Gastrocnemius medialis (tissue), 4 donors: ENCODE results near the gene ALCAM. TPM values are rescaled to one million over a fixed set of nuclear protein-coding genes. Genes with fewer than 3 reads are reported as not detected.

Experiments used
- ATAC-seq, 2 donors: fragments of 150-250 bp; one replicate each; pipeline ENCODE4 v1.9.1; 2016
- DNase-seq, 2 donors: peaks; one replicate each; pipeline ENCODE4 v3.0.0-alpha.2; 2019
- H3K27ac ChIP-seq, 4 donors: fragments of 200-600 bp; sonication (generic); 1 replicate in 1 of 4; 2 replicates in 3 of 4; pipeline ENCODE4 v1.5.1; 2016 to 2018; ENCODE audit warnings: mild to moderate bottlenecking in 2 of 4, moderate library complexity in 1 of 4
- H3K27me3 ChIP-seq, 3 donors: fragments of 200-600 bp; sonication (generic) in 2 of 3; 1 replicate in 1 of 3; 2 replicates in 2 of 3; pipeline versions ENCODE4 v1.5.1 to v1.6.0; 2016 to 2019; ENCODE audit warnings: mild to moderate bottlenecking in 1 of 3, moderate library complexity in 1 of 3
- H3K36me3 ChIP-seq, 2 donors: fragments of 200-600 bp; sonication (generic) in 1 of 2; one replicate each; pipeline ENCODE4 v1.5.1; 2017 to 2018
- H3K4me1 ChIP-seq, 2 donors: fragments of 200-600 bp; sonication (generic) in 1 of 2; one replicate each; pipeline ENCODE4 v1.5.1; 2016 to 2017; ENCODE audit warnings: mild to moderate bottlenecking in 2 of 2
- H3K4me3 ChIP-seq, 4 donors: fragments of 200-600 bp; sonication (generic) in 3 of 4; 1 replicate in 1 of 4; 2 replicates in 3 of 4; pipeline ENCODE4 v1.5.1; 2016 to 2019; ENCODE audit warnings: mild to moderate bottlenecking in 2 of 4
- H3K9me3 ChIP-seq, 3 donors: fragments of 200-600 bp; sonication (generic) in 2 of 3; 1 replicate in 1 of 3; 2 replicates in 2 of 3; pipeline ENCODE4 v1.5.1; 2016 to 2019
- CTCF ChIP-seq, 5 experiments: fragments of 450-650 bp in 3 of 5; fragments of 200-600 bp in 2 of 5; sonication (generic) in 2 of 5; IDR thresholded peaks in 4 of 5; conservative IDR thresholded peaks in 1 of 5; 1 replicate in 4 of 5; 2 replicates in 1 of 5; pipeline ENCODE4 v1.5.1; 2016 to 2019; ENCODE audit warnings: antibody characterized with exemption in 5 of 5, mild to moderate bottlenecking in 3 of 5, moderate library complexity in 3 of 5
- POLR2A ChIP-seq, 2 donors: fragments of 450-650 bp; IDR thresholded peaks; one replicate each; pipeline ENCODE4 v1.6.1; 2017; ENCODE audit warnings: antibody characterized with exemption in 2 of 2, mild to moderate bottlenecking in 2 of 2, moderate library complexity in 2 of 2
- in situ Hi-C, 4 donors: fragments of 200-750 bp; cut with MboI; loops; one replicate each; pipeline versions ENCODE4 v1.15.0 to v1.8.0; 2017; ENCODE audit warnings: low sequenced_read_pairs in 4 of 4
- intact Hi-C: fragments of 100-400 bp; cut with DNase I; formaldehyde crosslinking; loops from one replicate; pipeline ENCODE4 v1.15.1; 2023; ENCODE audit warnings: low total_unique reads
- total RNA-seq, 4 donors: library from RNA; depleted of rRNA; stranded (reverse); fragments of >200 nt; gene quantifications; one replicate each; pipeline versions ENCODE4 v1.1.0 to v1.2.3, GENCODE V29; 2016

ALCAM gene
- total RNA-seq, 4 donors from 2014 or later = 0.82 to 3.5 (median 1.6) TPM

GRCh38 chr3:105347625-105348302 lies 18.9 kb upstream of the ALCAM start:
- no peaks in the 10 kb centered on the region for H3K4me1 ChIP-seq
- no peak for TF ChIP-seq POLR2A (IDR thresholded peaks at IDR 0.05)
- no peak for TF ChIP-seq CTCF (IDR thresholded peaks at IDR 0.05 in 4 of 5, conservative IDR thresholded peaks at IDR 0.05 in 1 of 5)
- intact Hi-C loops (no loop called here), in situ Hi-C loops (no loop called here)
- no peaks in the 10 kb centered on the region for H3K36me3 ChIP-seq
- DNase-seq (no peak), ATAC-seq (no peak)
- no peak overlapping the region for H3K27ac ChIP-seq
- H3K4me3 ChIP-seq = no peak overlapping the region
- H3K27me3 ChIP-seq = peaks cover 0 to 2% (median 0%) of the 10 kb centered on the region in 3 donors
- no peaks in the 10 kb centered on the region for H3K9me3 ChIP-seq

- H3K27ac ChIP-seq = no peak overlapping the region
- no peaks in the 10 kb centered on the region for H3K9me3 ChIP-seq
- in situ Hi-C loops (no loop called here), intact Hi-C loops (no loop called here)
- no peaks in the 10 kb centered on the region for H3K36me3 ChIP-seq
- ATAC-seq = no peak
- no peak overlapping the region for H3K4me3 ChIP-seq
- DNase-seq = no peak
- peaks cover 0 to 8% (median 0%) of the 10 kb centered on the region in 3 donors for H3K27me3 ChIP-seq
- H3K4me1 ChIP-seq = no peaks in the 10 kb centered on the region
- TF ChIP-seq POLR2A (IDR thresholded peaks at IDR 0.05) (no peak), CTCF (IDR thresholded peaks at IDR 0.05 in 4 of 5, conservative IDR thresholded peaks at IDR 0.05 in 1 of 5) (no peak)
Observed at GRCh38 chr3:105348307-105348706, 18.4 kb upstream of the ALCAM start.

GRCh38 chr3:105349684-105350387 lies 16.9 kb upstream of the ALCAM start:
- DNase-seq = no peak
- Histone ChIP-seq H3K27ac (no peak overlapping the region), H3K9me3 (no peaks in the 10 kb centered on the region), H3K36me3 (no peaks in the 10 kb centered on the region), H3K4me3 (no peak overlapping the region), H3K27me3 (peaks cover 0 to 13% (median 0%) of the 10 kb centered on the region in 3 donors), H3K4me1 (no peaks in the 10 kb centered on the region)
- no peak for ATAC-seq
- in situ Hi-C loops (no loop called here), intact Hi-C loops (no loop called here)
- no peak for TF ChIP-seq CTCF (IDR thresholded peaks at IDR 0.05 in 4 of 5, conservative IDR thresholded peaks at IDR 0.05 in 1 of 5)
- no peak for TF ChIP-seq POLR2A (IDR thresholded peaks at IDR 0.05)

DNA sequence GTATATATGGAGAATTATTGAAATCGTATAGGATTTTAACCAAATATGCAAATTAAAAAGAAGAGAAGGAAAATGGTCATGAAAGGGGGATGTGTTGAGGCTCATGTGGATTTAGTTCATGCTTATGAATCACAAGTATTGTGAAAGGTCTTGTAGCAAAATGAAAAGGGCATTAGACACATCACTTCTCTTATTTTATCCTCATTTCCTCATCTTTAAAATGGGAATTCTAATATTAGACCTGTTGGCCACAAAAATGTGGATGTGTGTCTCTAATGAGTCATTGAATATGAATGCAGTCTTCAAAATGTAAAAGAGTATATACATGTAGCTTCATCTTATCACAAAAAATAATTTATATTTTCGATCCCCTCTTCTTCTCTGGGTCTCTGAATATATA lies 14.9 kb upstream of the ALCAM start:
- Histone ChIP-seq H3K4me3 (no peak overlapping the region), H3K9me3 (no peaks in the 10 kb centered on the region), H3K4me1 (no peaks in the 10 kb centered on the region), H3K36me3 (no peaks in the 10 kb centered on the region), H3K27me3 (peaks cover 0 to 13% (median 0%) of the 10 kb centered on the region in 3 donors), H3K27ac (no peak overlapping the region)
- DNase-seq (no peak), ATAC-seq (no peak)
- in situ Hi-C loops = no loop called here
- no peak for TF ChIP-seq POLR2A (IDR thresholded peaks at IDR 0.05)
- no peak for TF ChIP-seq CTCF (IDR thresholded peaks at IDR 0.05 in 4 of 5, conservative IDR thresholded peaks at IDR 0.05 in 1 of 5)
- intact Hi-C loops = no loop called here
